Measurements from ENCODE around the gene ARHGEF28.

- TF ChIP-seq POLR2A (IDR thresholded peaks at IDR 0.05) (no peak), CTCF (IDR thresholded peaks at IDR 0.05) (no peak)
These were observed 77.0 kb downstream of the ARHGEF28 start for GRCh38 chr5:73702951-73703350.

Measured in right lobe of liver (tissue), 4 donors.